ENCODE data around the gene SLC8A1. TPM values are rescaled to one million over a fixed set of nuclear protein-coding genes. Genes with fewer than 3 reads are reported as not detected.

SLC8A1 gene
- total and polyA plus RNA-seq, 2 donors (not counting 1 experiment from before 2014, with no cell fraction given), result 17.4 to 109 TPM

- H3K27ac ChIP-seq (ENCODE audit: insufficient read depth, low read length), result no peak overlapping the region
- no peaks in the 10 kb centered on the region for H3K4me1 ChIP-seq (ENCODE audit: control insufficient read depth, extremely low read depth, insufficient read depth, low read length)
- H3K79me2 ChIP-seq (ENCODE audit: control insufficient read depth, insufficient read depth, low read length), result no peaks in the 10 kb centered on the region
- no peaks in the 10 kb centered on the region for H3K36me3 ChIP-seq (ENCODE audit: control insufficient read depth, insufficient read depth, low read length)
- H3K4me2 ChIP-seq (ENCODE audit: extremely low read depth, insufficient read depth, low read length), result no peak overlapping the region
- no peak overlapping the region for H3K4me3 ChIP-seq (replicated peaks in 1 of 4; ENCODE audit: control extremely low read depth in 1 of 4, insufficient read depth in 1 of 4, low read depth in 3 of 4, low read length in 4 of 4)
- no peaks in the 10 kb centered on the region for H3K9me3 ChIP-seq (ENCODE audit: control insufficient read depth, insufficient read depth, low read depth, low read length)
- H3K9ac ChIP-seq (ENCODE audit: insufficient read depth, low read length), result no peak overlapping the region
- no peaks in the 10 kb centered on the region for H4K20me1 ChIP-seq (ENCODE audit: control insufficient read depth, extremely low read depth, insufficient read depth, low read length)
- H3K27me3 ChIP-seq (ENCODE audit: control insufficient read depth, insufficient read depth, low read length), result no peaks in the 10 kb centered on the region
- no peak overlapping the region for H2AFZ ChIP-seq (ENCODE audit: low read length)
- DNase-seq (ENCODE audit: low read depth in 2 of 2), result no peak
- TF ChIP-seq EZH2 (IDR thresholded peaks at IDR 0.05; ENCODE audit: low read length, missing control alignments) (no peak), CTCF (conservative IDR thresholded peaks at IDR 0.05 in 1 of 2, IDR thresholded peaks at IDR 0.05 in 1 of 2; ENCODE audit: low read depth in 1 of 2, low read length in 2 of 2) (no peak)
Observed at GRCh38 chr2:40109381-40109780, 342.5 kb downstream of the SLC8A1 start.

- peaks cover under 1% of the 10 kb centered on the region for H3K4me1 ChIP-seq (ENCODE audit: control insufficient read depth, extremely low read depth, insufficient read depth, low read length)
Observed at GRCh38 chr2:40108851-40109250, 343.0 kb downstream of the SLC8A1 start.

GRCh38 chr2:40106061-40106460, 345.8 kb downstream of the SLC8A1 start:
- peaks cover 14% of the 10 kb centered on the region for H3K4me1 ChIP-seq (ENCODE audit: control insufficient read depth, extremely low read depth, insufficient read depth, low read length)
- H3K9me3 ChIP-seq (ENCODE audit: control insufficient read depth, insufficient read depth, low read depth, low read length), result no peaks in the 10 kb centered on the region
- H3K4me2 ChIP-seq (ENCODE audit: extremely low read depth, insufficient read depth, low read length), result no peak overlapping the region
- H3K79me2 ChIP-seq (ENCODE audit: control insufficient read depth, insufficient read depth, low read length), result no peaks in the 10 kb centered on the region
- peak in 1 of 2 donors; percentile 59 for DNase-seq (ENCODE audit: low read depth in 2 of 2)
- H3K4me3 ChIP-seq (replicated peaks in 1 of 4; ENCODE audit: control extremely low read depth in 1 of 4, insufficient read depth in 1 of 4, low read depth in 3 of 4, low read length in 4 of 4), result no peak overlapping the region
- no peaks in the 10 kb centered on the region for H3K27me3 ChIP-seq (ENCODE audit: control insufficient read depth, insufficient read depth, low read length)
- no peaks in the 10 kb centered on the region for H4K20me1 ChIP-seq (ENCODE audit: control insufficient read depth, extremely low read depth, insufficient read depth, low read length)
- no peak for TF ChIP-seq EZH2 (IDR thresholded peaks at IDR 0.05; ENCODE audit: low read length, missing control alignments)
- no peak for TF ChIP-seq CTCF (conservative IDR thresholded peaks at IDR 0.05 in 1 of 2, IDR thresholded peaks at IDR 0.05 in 1 of 2; ENCODE audit: low read depth in 1 of 2, low read length in 2 of 2)
- peak overlapping the region; percentile 43 for H3K27ac ChIP-seq (ENCODE audit: insufficient read depth, low read length)
- H2AFZ ChIP-seq (ENCODE audit: low read length), result no peak overlapping the region
- no peaks in the 10 kb centered on the region for H3K36me3 ChIP-seq (ENCODE audit: control insufficient read depth, insufficient read depth, low read length)
- no peak overlapping the region for H3K9ac ChIP-seq (ENCODE audit: insufficient read depth, low read length)

More at GRCh38 chr2:40108851-40109250, 343.0 kb downstream of the SLC8A1 start:
- H4K20me1 ChIP-seq (ENCODE audit: control insufficient read depth, extremely low read depth, insufficient read depth, low read length), result no peaks in the 10 kb centered on the region
- H3K36me3 ChIP-seq (ENCODE audit: control insufficient read depth, insufficient read depth, low read length), result no peaks in the 10 kb centered on the region
- no peak overlapping the region for H3K4me2 ChIP-seq (ENCODE audit: extremely low read depth, insufficient read depth, low read length)
- H3K79me2 ChIP-seq (ENCODE audit: control insufficient read depth, insufficient read depth, low read length), result no peaks in the 10 kb centered on the region
- no peak overlapping the region for H3K4me3 ChIP-seq (replicated peaks in 1 of 4; ENCODE audit: control extremely low read depth in 1 of 4, insufficient read depth in 1 of 4, low read depth in 3 of 4, low read length in 4 of 4)
- H3K27ac ChIP-seq (ENCODE audit: insufficient read depth, low read length), result no peak overlapping the region
- no peak for DNase-seq (ENCODE audit: low read depth in 2 of 2)
- no peaks in the 10 kb centered on the region for H3K9me3 ChIP-seq (ENCODE audit: control insufficient read depth, insufficient read depth, low read depth, low read length)
- TF ChIP-seq EZH2 (IDR thresholded peaks at IDR 0.05; ENCODE audit: low read length, missing control alignments) (no peak), CTCF (conservative IDR thresholded peaks at IDR 0.05 in 1 of 2, IDR thresholded peaks at IDR 0.05 in 1 of 2; ENCODE audit: low read depth in 1 of 2, low read length in 2 of 2) (no peak)
- H3K9ac ChIP-seq (ENCODE audit: insufficient read depth, low read length), result no peak overlapping the region
- no peak overlapping the region for H2AFZ ChIP-seq (ENCODE audit: low read length)
- H3K27me3 ChIP-seq (ENCODE audit: control insufficient read depth, insufficient read depth, low read length), result no peaks in the 10 kb centered on the region
